Measurements from ENCODE around the gene CFAP97D1. TPM values are rescaled to one million over a fixed set of nuclear protein-coding genes. Genes with fewer than 3 reads are reported as not detected.

The CFAP97D1 gene
- total RNA-seq, 2 donors from 2014 or later, result not detected

DNA sequence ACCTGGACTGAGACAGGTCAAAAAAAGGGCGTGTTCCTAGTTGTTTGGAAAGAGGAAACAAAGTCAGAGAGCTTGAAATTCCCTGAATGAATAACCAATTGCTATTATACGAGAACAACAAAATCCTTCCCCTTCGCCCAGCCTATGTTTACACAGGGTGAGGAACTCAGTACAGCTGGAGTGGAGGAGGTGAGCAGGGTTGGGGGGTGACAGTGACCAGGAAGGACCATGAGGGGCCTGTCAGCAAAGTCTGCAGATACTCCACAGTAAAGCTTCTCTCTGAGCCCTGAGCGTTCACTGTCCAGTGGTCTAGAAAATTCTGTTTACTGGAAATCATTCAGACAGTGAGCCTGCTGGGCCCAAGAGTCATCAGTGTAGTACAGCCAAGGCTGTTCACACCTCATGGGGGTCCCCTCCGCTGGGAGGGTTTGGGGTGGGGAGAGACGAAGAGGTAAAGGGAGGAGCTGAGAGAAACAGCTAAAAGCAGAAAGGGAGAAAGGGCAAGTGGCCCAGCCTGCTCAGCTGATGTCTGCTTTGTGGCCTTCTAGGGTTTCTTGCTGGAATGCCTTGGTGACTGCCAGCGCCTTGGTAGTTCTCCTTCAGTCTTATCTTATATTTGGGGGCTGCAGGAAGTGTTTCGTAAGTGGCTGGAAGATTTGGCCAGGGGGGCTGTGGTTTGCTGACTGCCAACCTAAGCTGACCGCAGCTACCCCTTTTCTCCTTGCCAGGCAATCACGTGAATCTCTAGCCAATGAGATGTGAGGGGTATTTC is 7.2 kb upstream of the CFAP97D1 start:
- peaks cover 0 to 66% of the 10 kb centered on the region in 2 donors for H3K4me1 ChIP-seq
- no peak for DNase-seq (ENCODE audit: low spot score)
- peaks cover 78% of the 10 kb centered on the region for H3K36me3 ChIP-seq

DNA sequence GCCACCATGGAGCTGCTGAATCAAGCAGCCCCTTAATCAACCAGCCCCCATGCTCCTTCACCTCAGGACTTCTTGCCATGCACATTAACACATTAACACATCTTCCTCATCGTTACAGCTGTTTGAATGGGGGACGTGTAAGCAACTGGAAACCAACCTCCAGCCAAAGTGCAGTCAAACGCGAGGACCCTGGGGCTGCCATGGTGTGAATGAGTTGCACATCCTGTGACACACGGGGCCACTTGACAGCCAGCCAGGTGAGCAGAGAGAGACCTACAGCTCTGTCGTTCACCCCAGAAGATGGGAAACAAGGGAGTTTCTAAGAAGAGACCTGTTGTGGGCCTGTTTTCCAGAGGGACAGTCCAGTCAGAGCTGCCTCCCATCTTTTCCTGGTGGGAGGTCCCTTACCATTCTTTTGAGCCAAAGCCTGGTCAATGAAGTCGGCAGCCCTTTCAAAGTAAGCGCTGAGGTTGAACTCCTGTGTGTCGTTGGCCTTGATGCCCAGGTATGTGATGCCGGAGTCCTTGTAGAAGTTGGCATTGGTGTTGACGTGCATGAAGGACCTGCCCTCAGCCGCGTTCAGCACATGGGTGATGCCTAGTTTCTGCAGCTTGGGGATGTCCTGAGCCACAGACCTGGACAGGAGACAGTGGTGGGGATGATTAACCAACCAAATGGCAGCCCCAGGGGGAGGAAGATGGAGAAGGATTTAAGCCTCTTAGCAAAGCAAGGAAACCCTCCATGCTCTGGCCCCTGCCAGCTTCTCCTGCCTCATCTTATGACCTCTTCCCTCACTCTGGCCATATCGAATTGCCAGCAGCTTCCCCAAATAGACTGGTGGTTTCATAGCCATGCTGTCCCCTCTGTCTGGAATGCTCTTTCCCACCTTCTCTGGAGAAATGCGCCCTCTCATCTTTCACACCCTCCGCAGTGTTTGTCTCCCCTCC is 5.7 kb upstream of the CFAP97D1 start:
- no peaks in the 10 kb centered on the region for H3K27me3 ChIP-seq
- TF ChIP-seq, protein P1, sequence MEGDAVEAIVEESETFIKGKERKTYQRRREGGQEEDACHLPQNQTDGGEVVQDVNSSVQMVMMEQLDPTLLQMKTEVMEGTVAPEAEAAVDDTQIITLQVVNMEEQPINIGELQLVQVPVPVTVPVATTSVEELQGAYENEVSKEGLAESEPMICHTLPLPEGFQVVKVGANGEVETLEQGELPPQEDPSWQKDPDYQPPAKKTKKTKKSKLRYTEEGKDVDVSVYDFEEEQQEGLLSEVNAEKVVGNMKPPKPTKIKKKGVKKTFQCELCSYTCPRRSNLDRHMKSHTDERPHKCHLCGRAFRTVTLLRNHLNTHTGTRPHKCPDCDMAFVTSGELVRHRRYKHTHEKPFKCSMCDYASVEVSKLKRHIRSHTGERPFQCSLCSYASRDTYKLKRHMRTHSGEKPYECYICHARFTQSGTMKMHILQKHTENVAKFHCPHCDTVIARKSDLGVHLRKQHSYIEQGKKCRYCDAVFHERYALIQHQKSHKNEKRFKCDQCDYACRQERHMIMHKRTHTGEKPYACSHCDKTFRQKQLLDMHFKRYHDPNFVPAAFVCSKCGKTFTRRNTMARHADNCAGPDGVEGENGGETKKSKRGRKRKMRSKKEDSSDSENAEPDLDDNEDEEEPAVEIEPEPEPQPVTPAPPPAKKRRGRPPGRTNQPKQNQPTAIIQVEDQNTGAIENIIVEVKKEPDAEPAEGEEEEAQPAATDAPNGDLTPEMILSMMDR (IDR thresholded peaks at IDR 0.05), result no peak
- peaks cover 62% of the 10 kb centered on the region for H3K36me3 ChIP-seq
- H3K4me1 ChIP-seq, result peaks cover 0 to 57% of the 10 kb centered on the region in 2 donors
- no peak overlapping the region for H3K27ac ChIP-seq
- H3K9me3 ChIP-seq, result no peaks in the 10 kb centered on the region
- DNase-seq (ENCODE audit: low spot score), result no peak
- no peak overlapping the region for H3K4me3 ChIP-seq

More for the DNA sequence above, 7.2 kb upstream of the CFAP97D1 start:
- Histone ChIP-seq H3K4me3 (no peak overlapping the region), H3K27me3 (no peaks in the 10 kb centered on the region), H3K9me3 (no peaks in the 10 kb centered on the region), H3K27ac (peak overlapping the region; percentile 21 to 57)
- TF ChIP-seq, protein P1 (IDR thresholded peaks at IDR 0.05), result no peak

DNA sequence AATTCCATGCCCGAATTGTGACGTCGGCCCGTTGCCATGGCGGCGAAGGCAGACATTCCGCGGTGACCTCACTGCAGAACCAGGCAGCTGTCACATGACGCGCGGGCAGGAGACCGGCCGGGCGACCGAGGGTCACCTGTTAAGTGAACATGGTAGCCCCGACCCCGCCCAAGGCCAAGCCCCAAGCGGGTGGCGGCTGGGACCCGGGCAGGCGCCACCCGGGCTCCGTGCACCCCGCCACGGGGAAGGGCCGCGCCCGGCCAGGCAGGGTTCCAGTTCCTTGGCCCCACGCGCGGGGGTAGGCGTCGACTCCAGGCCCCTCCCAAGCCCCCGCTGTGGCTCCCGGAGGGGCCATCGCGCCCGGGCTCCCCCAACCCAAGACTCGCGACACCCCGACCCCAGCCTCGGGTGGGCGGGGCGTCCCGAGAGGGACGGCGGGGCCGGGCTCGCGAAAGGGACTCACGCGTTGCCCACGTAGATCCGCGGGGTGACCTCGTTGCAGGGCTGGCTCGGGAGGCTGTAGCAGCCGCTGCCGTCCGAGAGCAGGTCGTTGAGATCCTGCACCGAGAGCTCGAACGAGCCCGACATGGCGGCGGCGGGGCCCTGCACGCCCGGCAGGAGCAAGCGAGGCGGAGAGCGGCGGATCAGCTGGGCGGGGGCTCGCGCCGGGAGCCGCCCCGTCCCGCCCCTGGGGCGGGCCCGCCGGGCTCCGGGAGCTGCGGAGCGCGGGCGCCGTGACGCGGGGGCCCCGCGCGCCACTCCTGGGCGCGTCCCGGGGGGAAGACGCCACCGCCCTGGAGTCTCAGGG is 1.7 kb upstream of the CFAP97D1 start, which contains the start of gene DUSP3:
Gene DUSP3 (minus strand): TSS at position 641 of the 808 bp plus-strand sequence. CDS start 53 bp downstream, at position 588.
- Histone ChIP-seq H3K27me3 (no peaks in the 10 kb centered on the region), H3K4me1 (peaks cover 0 to 46% of the 10 kb centered on the region in 2 donors), H3K27ac (peak within 1 kb of the TSS; percentile 100), H3K9me3 (no peaks in the 10 kb centered on the region), H3K4me3 (peak within 1 kb of the TSS; percentile 93), H3K36me3 (peaks cover 23% of the 10 kb centered on the region)
- TF ChIP-seq, protein P1 (IDR thresholded peaks at IDR 0.05), result no peak
- peak; percentile 98 for DNase-seq (ENCODE audit: low spot score)

DNA sequence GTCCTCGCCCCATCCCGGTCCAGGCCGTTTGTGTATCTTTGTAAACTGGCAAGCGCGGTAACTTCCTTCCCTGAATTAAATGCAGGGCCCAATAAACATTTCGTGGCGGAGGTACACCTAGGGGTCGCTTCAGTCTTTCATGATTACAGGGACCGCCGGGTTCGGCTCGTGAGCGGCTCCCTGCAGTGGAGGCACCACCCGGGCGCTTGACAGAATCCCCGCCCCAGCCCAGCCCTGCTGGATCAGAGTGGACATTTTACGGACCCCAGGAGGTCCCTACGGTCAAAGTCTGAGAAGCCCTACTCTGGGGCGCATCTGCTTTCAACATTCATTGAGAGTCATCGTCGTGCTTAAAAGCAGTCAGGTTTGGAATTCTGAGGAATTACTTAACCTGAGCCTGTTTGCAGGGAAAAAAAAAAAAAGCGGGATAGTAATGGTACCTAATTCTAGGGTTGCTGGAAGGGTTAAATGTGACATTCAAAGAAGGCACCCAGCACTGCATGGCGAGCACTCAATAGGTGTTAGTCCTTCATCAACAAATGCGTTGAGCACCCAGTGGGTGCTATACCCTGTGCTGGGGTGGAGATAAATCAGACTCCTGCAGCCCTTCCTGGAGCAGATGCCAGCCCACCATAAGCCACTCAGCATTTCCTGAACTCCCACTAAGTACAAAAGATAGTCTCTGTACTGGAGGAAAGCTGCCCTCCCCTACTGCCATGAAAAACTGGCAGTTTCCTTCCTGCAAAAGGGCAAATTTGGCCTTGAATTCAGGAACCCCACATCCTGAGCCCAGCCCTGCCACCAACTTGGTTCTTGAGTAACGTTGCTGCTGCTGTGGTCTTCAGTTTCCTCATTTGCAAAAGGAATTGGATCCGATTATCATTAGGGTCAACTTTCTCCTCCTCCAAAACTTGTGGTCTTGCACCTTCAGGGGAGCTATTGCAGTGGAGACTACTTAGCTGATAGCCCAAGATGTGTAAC is 800 bp upstream of the CFAP97D1 start:
- peaks cover 0 to 46% of the 10 kb centered on the region in 2 donors for H3K4me1 ChIP-seq

More for the DNA sequence above, 800 bp upstream of the CFAP97D1 start:
- TF ChIP-seq, protein P1 (IDR thresholded peaks at IDR 0.05), result peak in 1 of 2 donors; percentile 42
- Histone ChIP-seq H3K4me3 (peak overlapping the region; percentile 93), H3K36me3 (peaks cover 14% of the 10 kb centered on the region), H3K9me3 (no peaks in the 10 kb centered on the region), H3K27me3 (no peaks in the 10 kb centered on the region), H3K27ac (peak overlapping the region; percentile 100)
- no peak for DNase-seq (ENCODE audit: low spot score)
